Endodermal cell (in vitro differentiated cells): Measurements from ENCODE around the gene SBNO1. TPM values are rescaled to one million over a fixed set of nuclear protein-coding genes. Genes with fewer than 3 reads are reported as not detected.
"Not testable (repeated sequence)": the region's sequence is repeated elsewhere in the genome, so short reads cannot be mapped to it uniquely, and the experiment has no call there.

Source experiments
- DNase-seq: peaks from one replicate; pipeline ENCODE4 v3.0.0-alpha.2; 2017
- H3K27ac ChIP-seq: 2 replicates; pipeline ENCODE4 v1.5.1; 2013; ENCODE audit warnings: mild to moderate bottlenecking, low read depth, low read length, moderate library complexity
- H3K27me3 ChIP-seq: 2 replicates; pipeline ENCODE4 v1.6.1; 2013; ENCODE audit warnings: mild to moderate bottlenecking, low read length, moderate library complexity; ENCODE audit not compliant: insufficient read depth, control insufficient read depth, poor library complexity, severe bottlenecking
- H3K36me3 ChIP-seq: 2 replicates; pipeline ENCODE4 v1.7.0; 2013; ENCODE audit warnings: mild to moderate bottlenecking, low read length, moderate library complexity; ENCODE audit not compliant: control insufficient read depth, insufficient read depth
- H3K4me1 ChIP-seq: one replicate; pipeline ENCODE4 v1.7.0; 2013; ENCODE audit warnings: low read length; ENCODE audit not compliant: control insufficient read depth, insufficient read depth
- H3K4me3 ChIP-seq: 2 replicates; pipeline ENCODE4 v1.5.1; 2013; ENCODE audit warnings: mild to moderate bottlenecking, low read length, moderate library complexity
- H3K9ac ChIP-seq: 2 replicates; pipeline ENCODE4 v1.6.1; 2013; ENCODE audit warnings: mild to moderate bottlenecking, low read length, moderate library complexity; ENCODE audit not compliant: poor library complexity, severe bottlenecking; ENCODE audit errors: extremely low read depth
- H3K9me3 ChIP-seq: 2 replicates; pipeline ENCODE4 v1.6.1; 2013; ENCODE audit warnings: mild to moderate bottlenecking, low read length, moderate library complexity; ENCODE audit not compliant: control insufficient read depth
- H3K27ac Mint-ChIP-seq: 2 replicates; pipeline ENCODE4 v1.8.0; 2020; ENCODE audit warnings: mixed read lengths
- H3K27me3 Mint-ChIP-seq: 2 replicates; pipeline ENCODE4 v1.8.0; 2021; ENCODE audit warnings: mild to moderate bottlenecking, mixed read lengths; ENCODE audit not compliant: insufficient read depth
- H3K36me3 Mint-ChIP-seq: 2 replicates; pipeline ENCODE4 v1.8.0; 2020; ENCODE audit warnings: low read depth, mixed read lengths
- H3K4me1 Mint-ChIP-seq: 2 replicates; pipeline ENCODE4 v1.8.0; 2020; ENCODE audit warnings: mixed read lengths
- H3K4me3 Mint-ChIP-seq: 2 replicates; pipeline ENCODE4 v1.8.0; 2020; ENCODE audit warnings: mild to moderate bottlenecking, moderate library complexity, mixed read lengths
- H3K9me3 Mint-ChIP-seq: 2 replicates; pipeline ENCODE4 v1.8.0; 2020; ENCODE audit warnings: mild to moderate bottlenecking, mixed read lengths
- CTCF ChIP-seq: fragments of 200-600 bp; sonication (generic); conservative IDR thresholded peaks from 2 replicates; pipeline ENCODE4 v1.5.0; 2021; ENCODE audit warnings: antibody characterized with exemption, mild to moderate bottlenecking
- WGBS, 2 experiments: methylation state at CpG; one replicate each; pipeline versions ENCODE4 v1.1.5 to v1.1.7; 2013; ENCODE audit warnings: missing lambda C conversion rate in 2 of 2, mixed read lengths in 1 of 2; ENCODE audit not compliant: insufficient coverage in 1 of 2, insufficient read length in 1 of 2; 5-methylcytosine and 5-hydroxymethylcytosine counted together
- total RNA-seq, 2 donors: library from RNA; stranded (reverse); fragmentation: NEBNext Ultra II Directional in 1 of 2; extraction: Animal tissue kit (Norgen Biotek cat#: 25700) in 1 of 2; gene quantifications; 2 replicates in 1 of 2; 3 replicates in 1 of 2; pipeline ENCODE4 v1.2.1, GENCODE V29; 2021

The SBNO1 gene
- total RNA-seq, 2 donors from 2014 or later, result 44.5 to 44.7 TPM

GRCh38 chr12:123388951-123389559 lies 24.4 kb upstream of the SBNO1 start:
- Histone ChIP-seq H3K27ac (no peak overlapping the region), H3K4me3 (peak overlapping the region; percentile 80), H3K27me3 (no peaks in the 10 kb centered on the region), H3K36me3 (peaks cover 37% of the 10 kb centered on the region), H3K9me3 (no peaks in the 10 kb centered on the region), H3K4me1 (peaks cover 4% of the 10 kb centered on the region), H3K9ac (no peak overlapping the region)
- Mint-ChIP-seq H3K36me3 (peaks cover 34% of the 10 kb centered on the region), H3K9me3 (no peaks in the 10 kb centered on the region), H3K27me3 (no peaks in the 10 kb centered on the region), H3K27ac (no peak overlapping the region), H3K4me3 (peak overlapping the region; percentile 84), H3K4me1 (peaks cover 19% of the 10 kb centered on the region)
- no peak for DNase-seq
- no peak for TF ChIP-seq CTCF
- 0% methylated on average over 10 to 67 of the region's 102 CpGs for WGBS, 2 experiments

- H3K27me3 ChIP-seq, result no peaks in the 10 kb centered on the region
- Mint-ChIP-seq H3K36me3 (peaks cover 31% of the 10 kb centered on the region), H3K9me3 (no peaks in the 10 kb centered on the region), H3K27ac (peak overlapping the region; percentile 74), H3K27me3 (no peaks in the 10 kb centered on the region), H3K4me3 (peak overlapping the region; percentile 68), H3K4me1 (peaks cover 19% of the 10 kb centered on the region)
- peak; percentile 91 for DNase-seq
- no peaks in the 10 kb centered on the region for H3K9me3 ChIP-seq
- H3K9ac ChIP-seq, result peak overlapping the region; percentile 53
- H3K4me1 ChIP-seq, result peaks cover 4% of the 10 kb centered on the region
- H3K27ac ChIP-seq, result peak overlapping the region; percentile 49
- H3K4me3 ChIP-seq, result peak overlapping the region; percentile 82
- 5 to 13% methylated on average over 15 to 51 of the region's 52 CpGs for WGBS, 2 experiments
- TF ChIP-seq CTCF, result no peak
- peaks cover 32% of the 10 kb centered on the region for H3K36me3 ChIP-seq
Measured at GRCh38 chr12:123388177-123388950, 23.7 kb upstream of the SBNO1 start.

- peak; percentile 70 for DNase-seq
- H3K27ac Mint-ChIP-seq, result peak overlapping the region; percentile 74
- WGBS, 2 experiments, result 81% methylated on average over 7 to 8 of the region's 8 CpGs
- Histone ChIP-seq H3K9me3 (no peaks in the 10 kb centered on the region), H3K9ac (no peak overlapping the region), H3K27ac (no peak overlapping the region), H3K27me3 (no peaks in the 10 kb centered on the region), H3K36me3 (peaks cover 24% of the 10 kb centered on the region), H3K4me3 (peak overlapping the region; percentile 82), H3K4me1 (peaks cover 4% of the 10 kb centered on the region)
- peak overlapping the region; percentile 68 for H3K4me3 Mint-ChIP-seq
- peaks cover 19% of the 10 kb centered on the region for H3K4me1 Mint-ChIP-seq
- no peaks in the 10 kb centered on the region for H3K9me3 Mint-ChIP-seq
- no peak for TF ChIP-seq CTCF
- H3K27me3 Mint-ChIP-seq, result no peaks in the 10 kb centered on the region
- H3K36me3 Mint-ChIP-seq, result peaks cover 25% of the 10 kb centered on the region
Measured at GRCh38 chr12:123387508-123388176, 23.0 kb upstream of the SBNO1 start.

- not testable (repeated sequence) for H3K4me3 ChIP-seq, H3K9me3 Mint-ChIP-seq, H3K27ac ChIP-seq, H3K9me3 ChIP-seq, H3K4me1 ChIP-seq, H3K27me3 ChIP-seq, H3K36me3 Mint-ChIP-seq, DNase-seq, H3K27ac Mint-ChIP-seq, H3K9ac ChIP-seq, H3K4me3 Mint-ChIP-seq, H3K27me3 Mint-ChIP-seq, H3K36me3 ChIP-seq
- H3K4me1 Mint-ChIP-seq, result peaks cover 18% of the 10 kb centered on the region
- 84 to 98% methylated on average over 4 to 9 of the region's 9 CpGs for WGBS, 2 experiments
Measured at GRCh38 chr12:123385536-123385935, 20.9 kb upstream of the SBNO1 start.
